Mesothelial cell of epicardium (in vitro differentiated cells): ENCODE data around the gene KAZN. TPM values are rescaled to one million over a fixed set of nuclear protein-coding genes. Genes with fewer than 3 reads are reported as not detected.

ENCODE experiments used
- DNase-seq, 2 experiments: peaks; one replicate each; pipeline ENCODE4 v3.0.0; 2021; ENCODE audit warnings: low spot score in 2 of 2; ENCODE audit not compliant: unreplicated experiment in 2 of 2
- H3K27ac Mint-ChIP-seq: 2 replicates; pipeline ENCODE4 v1.8.0; 2021; ENCODE audit warnings: mixed read lengths
- H3K27me3 Mint-ChIP-seq: 2 replicates; pipeline ENCODE4 v1.8.0; 2021; ENCODE audit warnings: low read depth, mixed read lengths
- H3K36me3 Mint-ChIP-seq: 2 replicates; pipeline ENCODE4 v1.8.0; 2021; ENCODE audit warnings: mixed read lengths
- H3K4me1 Mint-ChIP-seq: 2 replicates; pipeline ENCODE4 v1.8.0; 2021; ENCODE audit warnings: mixed read lengths
- H3K4me3 Mint-ChIP-seq: 2 replicates; pipeline ENCODE4 v1.8.0; 2021; ENCODE audit warnings: mild to moderate bottlenecking, moderate library complexity, mixed read lengths
- H3K9me3 Mint-ChIP-seq: 2 replicates; pipeline ENCODE4 v1.8.0; 2021; ENCODE audit warnings: mixed read lengths
- CTCF ChIP-seq: fragments of 200-600 bp; sonication (generic); IDR thresholded peaks from one replicate; pipeline ENCODE4 v1.5.0; 2021; ENCODE audit warnings: antibody characterized with exemption; ENCODE audit not compliant: unreplicated experiment
- total RNA-seq: library from RNA; stranded (reverse); gene quantifications from 3 replicates; pipeline ENCODE4 v1.2.1, GENCODE V29; 2021

KAZN gene
- total RNA-seq, 1 donor from 2014 or later, result 38.4 TPM

GRCh38 chr1:14606632-14607031, 8.1 kb downstream of the KAZN start:
- no peaks in the 10 kb centered on the region for H3K9me3 Mint-ChIP-seq
- no peaks in the 10 kb centered on the region for H3K27me3 Mint-ChIP-seq
- H3K36me3 Mint-ChIP-seq, result peaks cover 2% of the 10 kb centered on the region
- peaks cover 16% of the 10 kb centered on the region for H3K4me1 Mint-ChIP-seq
- H3K27ac Mint-ChIP-seq, result no peak overlapping the region
- TF ChIP-seq CTCF, result no peak
- no peak for DNase-seq
- H3K4me3 Mint-ChIP-seq, result no peak overlapping the region

DNA sequence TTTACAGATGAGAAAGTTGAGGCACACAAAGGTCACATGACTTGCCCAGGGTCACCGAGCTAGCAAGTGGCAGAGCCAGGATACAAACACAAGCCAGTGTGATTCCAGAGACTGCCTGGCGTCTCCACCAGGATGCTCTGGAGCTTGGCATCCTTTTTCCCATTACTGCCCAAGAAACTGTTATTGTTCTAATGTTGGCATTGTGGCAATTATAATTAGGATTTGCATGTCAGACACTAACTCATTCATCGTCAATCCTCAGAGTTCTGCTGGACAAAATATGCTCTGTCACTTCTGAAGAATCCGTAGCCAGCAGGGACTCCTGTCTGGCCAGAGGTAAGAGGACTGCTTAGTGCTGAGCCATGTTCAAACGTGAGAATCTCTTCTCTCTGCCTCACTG, 8.8 kb downstream of the KAZN start:
- Mint-ChIP-seq H3K4me3 (no peak overlapping the region), H3K27ac (no peak overlapping the region), H3K9me3 (no peaks in the 10 kb centered on the region), H3K36me3 (peaks cover 2% of the 10 kb centered on the region), H3K4me1 (peaks cover 10% of the 10 kb centered on the region), H3K27me3 (no peaks in the 10 kb centered on the region)
- no peak for TF ChIP-seq CTCF
- no peak for DNase-seq

DNA sequence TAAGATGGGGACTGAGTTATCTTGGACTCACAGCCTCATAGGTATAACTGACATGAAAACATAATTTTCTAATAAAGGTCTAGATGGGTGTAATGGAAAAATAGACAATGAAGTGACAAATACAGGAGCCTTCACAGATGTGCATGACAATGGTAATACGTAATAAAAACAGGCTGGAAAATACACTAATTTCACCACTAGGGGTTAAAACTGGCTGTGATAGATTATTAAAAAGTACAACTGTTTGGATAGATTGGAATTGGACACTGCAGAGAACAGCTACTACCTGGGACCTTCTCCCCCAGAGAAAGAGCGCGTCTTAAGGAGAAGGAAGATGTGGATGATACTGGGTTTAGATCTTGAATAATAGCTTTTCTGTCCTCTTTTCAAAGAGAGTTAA, 9.8 kb downstream of the KAZN start:
- H3K27ac Mint-ChIP-seq, result no peak overlapping the region
- no peak for DNase-seq
- no peaks in the 10 kb centered on the region for H3K27me3 Mint-ChIP-seq
- no peaks in the 10 kb centered on the region for H3K9me3 Mint-ChIP-seq
- peaks cover 5% of the 10 kb centered on the region for H3K4me1 Mint-ChIP-seq
- H3K36me3 Mint-ChIP-seq, result peaks cover 2% of the 10 kb centered on the region
- peak; percentile 68 for TF ChIP-seq CTCF
- H3K4me3 Mint-ChIP-seq, result no peak overlapping the region

DNA sequence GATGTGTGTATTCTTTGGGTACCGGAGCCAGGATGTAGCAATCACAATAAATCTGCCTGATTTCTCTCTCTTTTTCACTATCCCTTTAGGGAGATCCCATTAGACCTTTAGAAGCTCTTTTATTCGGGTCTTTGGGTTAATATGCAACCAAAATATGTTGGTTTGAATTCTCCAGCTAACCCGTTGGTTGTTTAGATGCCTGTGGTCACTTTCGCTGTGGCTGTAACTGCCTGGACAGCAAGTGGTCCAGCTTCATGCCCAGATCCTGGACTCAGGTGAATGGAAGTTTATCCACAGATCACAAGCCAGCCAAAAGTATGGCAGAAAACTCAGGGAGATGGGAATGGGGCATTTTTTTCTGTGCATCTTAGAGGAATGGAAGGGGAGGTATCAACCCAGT, 12.3 kb downstream of the KAZN start:
- no peak for DNase-seq
- Mint-ChIP-seq H3K36me3 (peaks cover 9% of the 10 kb centered on the region), H3K27ac (no peak overlapping the region), H3K9me3 (no peaks in the 10 kb centered on the region), H3K27me3 (no peaks in the 10 kb centered on the region), H3K4me3 (no peak overlapping the region), H3K4me1 (peaks cover 19% of the 10 kb centered on the region)
- no peak for TF ChIP-seq CTCF

DNA sequence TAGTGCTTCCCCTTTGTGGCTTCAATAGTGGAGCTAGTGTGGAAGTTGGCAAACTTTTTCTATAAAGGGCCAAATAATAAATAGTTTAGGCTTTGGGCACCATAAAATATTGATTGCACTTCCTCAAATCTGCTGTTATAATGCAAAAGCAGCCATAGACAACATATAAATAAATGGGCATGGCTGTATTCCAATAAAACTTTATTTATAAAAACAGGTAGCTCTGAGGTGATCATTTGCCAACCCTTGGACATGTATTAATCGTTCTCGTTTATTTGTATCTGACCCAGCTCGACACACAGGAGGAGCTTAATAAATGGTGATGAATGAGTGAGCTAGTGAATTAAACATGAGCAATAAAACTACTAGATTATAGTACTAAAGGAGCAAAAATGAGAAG, 13.3 kb downstream of the KAZN start:
- Mint-ChIP-seq H3K9me3 (no peaks in the 10 kb centered on the region), H3K36me3 (peaks cover 11% of the 10 kb centered on the region), H3K4me3 (no peak overlapping the region)

More for the DNA sequence above, 13.3 kb downstream of the KAZN start:
- H3K27me3 Mint-ChIP-seq, result no peaks in the 10 kb centered on the region
- no peak overlapping the region for H3K27ac Mint-ChIP-seq
- DNase-seq, result no peak
- TF ChIP-seq CTCF, result no peak
- peaks cover 27% of the 10 kb centered on the region for H3K4me1 Mint-ChIP-seq
